OCI-LY1 (cell line): ENCODE measurements around the gene STRN4.

Experiments
- CTCF ChIP-seq: fragments of 200-600 bp; sonication (generic), shearing (Covaris generic); IDR thresholded peaks from 2 replicates; pipeline ENCODE4 v1.5.1; 2017; ENCODE audit warnings: mild to moderate bottlenecking, antibody characterized with exemption, low read length, moderate library complexity, mixed read lengths
- EZH2 ChIP-seq: fragments of 200-600 bp; sonication (generic), shearing (Covaris generic); IDR thresholded peaks from 2 replicates; pipeline ENCODE4 v1.8.0; 2017; ENCODE audit warnings: borderline replicate concordance, mixed run types, mild to moderate bottlenecking, antibody characterized with exemption, low read length, moderate library complexity, mixed read lengths

- TF ChIP-seq CTCF (no peak), EZH2 (no peak)
Observed at GRCh38 chr19:46716672-46717033, 29.6 kb downstream of the STRN4 start.
